ENCODE results near the gene CACNB2.

The CACNB2 gene

GRCh38 chr10:18219146-18219545 is 78.9 kb downstream of the CACNB2 start:
- DNase-seq (ENCODE audit: low spot score) = no peak
- TF ChIP-seq, protein P1, sequence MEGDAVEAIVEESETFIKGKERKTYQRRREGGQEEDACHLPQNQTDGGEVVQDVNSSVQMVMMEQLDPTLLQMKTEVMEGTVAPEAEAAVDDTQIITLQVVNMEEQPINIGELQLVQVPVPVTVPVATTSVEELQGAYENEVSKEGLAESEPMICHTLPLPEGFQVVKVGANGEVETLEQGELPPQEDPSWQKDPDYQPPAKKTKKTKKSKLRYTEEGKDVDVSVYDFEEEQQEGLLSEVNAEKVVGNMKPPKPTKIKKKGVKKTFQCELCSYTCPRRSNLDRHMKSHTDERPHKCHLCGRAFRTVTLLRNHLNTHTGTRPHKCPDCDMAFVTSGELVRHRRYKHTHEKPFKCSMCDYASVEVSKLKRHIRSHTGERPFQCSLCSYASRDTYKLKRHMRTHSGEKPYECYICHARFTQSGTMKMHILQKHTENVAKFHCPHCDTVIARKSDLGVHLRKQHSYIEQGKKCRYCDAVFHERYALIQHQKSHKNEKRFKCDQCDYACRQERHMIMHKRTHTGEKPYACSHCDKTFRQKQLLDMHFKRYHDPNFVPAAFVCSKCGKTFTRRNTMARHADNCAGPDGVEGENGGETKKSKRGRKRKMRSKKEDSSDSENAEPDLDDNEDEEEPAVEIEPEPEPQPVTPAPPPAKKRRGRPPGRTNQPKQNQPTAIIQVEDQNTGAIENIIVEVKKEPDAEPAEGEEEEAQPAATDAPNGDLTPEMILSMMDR (IDR thresholded peaks at IDR 0.05; ENCODE audit: extremely low read depth, insufficient read depth, missing control alignments) = no peak
- in situ Hi-C loops (cut with MboI; ENCODE audit: low pct_unique_long_range_greater_than_20kb, low sequenced_read_pairs, unreplicated experiment) = no loop called here

- no peak for DNase-seq (ENCODE audit: low spot score)
- in situ Hi-C loops (cut with MboI; ENCODE audit: low pct_unique_long_range_greater_than_20kb, low sequenced_read_pairs, unreplicated experiment) = no loop called here
Measured at GRCh38 chr10:18221123-18221522, 80.9 kb downstream of the CACNB2 start.

GRCh38 chr10:18221882-18222281 is 81.7 kb downstream of the CACNB2 start:
- DNase-seq (ENCODE audit: low spot score) = no peak
- TF ChIP-seq, protein P1 (IDR thresholded peaks at IDR 0.05; ENCODE audit: extremely low read depth, insufficient read depth, missing control alignments) = no peak
- in situ Hi-C loops (cut with MboI; ENCODE audit: low pct_unique_long_range_greater_than_20kb, low sequenced_read_pairs, unreplicated experiment) = no loop called here

More at GRCh38 chr10:18221123-18221522, 80.9 kb downstream of the CACNB2 start:
- TF ChIP-seq, protein P1 (IDR thresholded peaks at IDR 0.05; ENCODE audit: extremely low read depth, insufficient read depth, missing control alignments) = no peak

GRCh38 chr10:18222866-18223265 is 82.6 kb downstream of the CACNB2 start:
- in situ Hi-C loops (cut with MboI; ENCODE audit: low pct_unique_long_range_greater_than_20kb, low sequenced_read_pairs, unreplicated experiment) = no loop called here
- TF ChIP-seq, protein P1 (IDR thresholded peaks at IDR 0.05; ENCODE audit: extremely low read depth, insufficient read depth, missing control alignments) = no peak
- DNase-seq (ENCODE audit: low spot score) = no peak

DNA sequence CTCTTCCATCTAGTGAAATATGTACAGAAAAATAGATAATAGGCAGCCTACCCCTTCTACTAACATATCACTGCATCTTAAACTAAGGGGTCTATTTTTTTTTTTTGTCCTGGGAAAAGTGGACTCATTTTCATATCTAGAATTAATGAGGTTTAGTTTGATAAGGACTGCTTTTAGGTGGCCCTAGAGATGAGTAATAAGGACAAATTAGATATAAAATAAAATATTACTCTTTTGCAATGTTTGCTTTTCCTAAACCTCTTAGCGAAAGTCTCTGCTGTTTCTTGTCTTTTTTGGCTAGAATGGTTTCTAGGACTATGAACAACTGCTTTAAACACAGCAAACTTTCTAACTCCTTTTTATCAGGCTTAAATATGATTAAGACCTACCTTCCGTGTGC is 83.7 kb downstream of the CACNB2 start:
- in situ Hi-C loops (cut with MboI; ENCODE audit: low pct_unique_long_range_greater_than_20kb, low sequenced_read_pairs, unreplicated experiment) = no loop called here
- DNase-seq (ENCODE audit: low spot score) = no peak
- TF ChIP-seq, protein P1 (IDR thresholded peaks at IDR 0.05; ENCODE audit: extremely low read depth, insufficient read depth, missing control alignments) = no peak

DNA sequence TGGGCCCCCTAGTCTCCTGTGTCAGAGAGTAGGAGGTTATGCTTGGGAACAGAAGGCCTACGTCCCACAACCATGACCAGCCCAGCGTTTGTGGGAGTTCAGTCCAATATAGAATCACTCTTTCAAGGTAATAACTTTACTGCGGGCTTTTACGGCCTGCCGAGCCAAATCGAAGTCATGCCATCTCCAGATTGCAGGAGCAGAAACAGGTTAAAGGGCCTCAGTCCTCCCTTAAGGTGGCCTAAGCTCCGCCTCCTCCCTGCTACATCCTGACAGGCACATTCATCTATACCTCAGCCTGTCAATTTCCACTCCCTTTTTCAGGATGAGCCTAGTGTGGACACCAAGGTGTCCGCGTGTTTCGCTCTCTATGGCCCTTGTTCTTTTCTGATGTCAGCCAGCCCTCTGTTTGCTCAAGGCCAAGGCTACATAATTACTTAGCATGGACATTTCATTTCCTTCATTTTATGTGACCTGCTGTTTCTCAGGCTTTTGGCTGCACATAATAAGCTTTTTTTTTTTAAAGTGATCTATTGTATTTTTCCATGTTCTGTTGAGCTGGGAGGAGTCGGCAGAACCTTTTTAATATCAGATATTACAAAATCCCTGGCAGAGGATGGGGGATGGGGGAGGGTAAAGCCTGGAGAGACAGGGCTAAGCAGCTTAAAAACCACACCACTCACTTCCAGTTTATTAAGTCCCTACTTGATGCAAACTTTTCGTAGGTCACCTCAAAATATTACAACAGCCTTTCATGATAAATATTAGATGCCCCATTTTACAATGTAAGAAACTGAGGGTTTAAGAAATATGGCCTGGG is 84.6 kb downstream of the CACNB2 start:
- TF ChIP-seq, protein P1 (IDR thresholded peaks at IDR 0.05; ENCODE audit: extremely low read depth, insufficient read depth, missing control alignments) = no peak
- in situ Hi-C loops (cut with MboI; ENCODE audit: low pct_unique_long_range_greater_than_20kb, low sequenced_read_pairs, unreplicated experiment) = loop anchor here (25.0 kb wide), 1 partner anchor 613 kb away; the partner anchor contains the start of gene HACD1
- DNase-seq (ENCODE audit: low spot score) = no peak
